Activated CD4-positive, alpha-beta T cell treated with anti-CD3 and anti-CD28 coated beads for 48 hours (primary cell): ENCODE measurements around the gene DCTN4.

Source experiments
- DNase-seq: peaks from one replicate; pipeline ENCODE4 v3.0.0-alpha.2; 2020

The DCTN4 gene

DNA sequence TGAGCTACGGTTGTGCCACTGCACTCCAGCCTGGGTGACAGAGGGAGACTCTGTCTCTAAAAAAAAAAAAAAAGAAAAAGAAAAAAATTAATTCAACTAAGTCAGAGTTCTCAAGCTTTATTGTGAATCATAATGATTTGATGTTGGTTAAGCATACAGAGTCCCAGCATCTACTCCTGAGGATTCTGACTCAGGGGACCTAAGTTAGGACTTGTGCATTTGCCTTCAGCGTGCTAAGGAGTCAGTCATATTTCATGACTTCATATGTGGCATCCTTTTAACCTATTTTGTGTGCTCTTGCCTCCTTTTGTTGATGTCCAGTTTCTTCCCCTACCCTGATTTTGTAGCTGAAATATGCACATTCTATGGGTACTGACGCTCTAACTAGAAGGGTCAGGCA, 94.9 kb downstream of the DCTN4 start:
- no peak for DNase-seq

DNA sequence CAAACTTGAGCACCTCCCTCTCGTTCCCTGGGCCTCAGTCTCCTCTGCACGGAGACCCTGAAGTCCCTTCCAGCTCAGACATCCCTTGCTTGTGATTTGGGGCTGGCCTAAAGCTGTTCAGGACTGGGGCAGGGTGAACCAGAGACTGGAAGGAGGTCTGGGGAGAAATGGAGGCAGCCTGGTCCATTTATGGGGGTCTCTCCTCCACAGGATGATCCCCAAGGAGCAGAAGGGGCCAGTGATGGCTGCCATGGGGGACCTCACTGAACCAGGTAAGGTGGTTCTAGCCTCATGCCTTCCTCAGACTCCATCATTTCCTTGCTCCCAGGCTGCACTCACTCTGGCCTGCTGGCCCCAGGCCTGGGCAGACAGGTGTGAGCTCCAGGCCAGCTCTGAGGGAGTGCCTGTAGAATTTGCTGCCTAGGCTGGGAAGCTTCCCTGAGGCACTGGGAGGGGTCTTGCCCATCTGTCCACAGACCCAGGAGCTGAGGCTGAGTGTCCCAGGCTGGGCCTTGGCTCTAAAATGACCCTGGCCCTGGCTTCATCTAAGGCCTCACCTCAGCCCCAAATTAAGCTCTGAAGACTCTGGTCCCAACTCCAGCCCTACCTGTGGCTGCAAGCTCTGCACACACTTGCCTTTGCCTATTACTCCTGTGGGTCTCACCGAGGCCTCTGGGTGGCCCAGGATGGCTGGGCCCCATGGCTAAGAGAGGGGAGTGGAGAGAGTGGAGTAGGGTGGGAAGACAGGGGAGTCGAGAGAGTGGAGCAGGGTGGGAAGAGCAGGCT, 95.9 kb downstream of the DCTN4 start:
- DNase-seq, result no peak

DNA sequence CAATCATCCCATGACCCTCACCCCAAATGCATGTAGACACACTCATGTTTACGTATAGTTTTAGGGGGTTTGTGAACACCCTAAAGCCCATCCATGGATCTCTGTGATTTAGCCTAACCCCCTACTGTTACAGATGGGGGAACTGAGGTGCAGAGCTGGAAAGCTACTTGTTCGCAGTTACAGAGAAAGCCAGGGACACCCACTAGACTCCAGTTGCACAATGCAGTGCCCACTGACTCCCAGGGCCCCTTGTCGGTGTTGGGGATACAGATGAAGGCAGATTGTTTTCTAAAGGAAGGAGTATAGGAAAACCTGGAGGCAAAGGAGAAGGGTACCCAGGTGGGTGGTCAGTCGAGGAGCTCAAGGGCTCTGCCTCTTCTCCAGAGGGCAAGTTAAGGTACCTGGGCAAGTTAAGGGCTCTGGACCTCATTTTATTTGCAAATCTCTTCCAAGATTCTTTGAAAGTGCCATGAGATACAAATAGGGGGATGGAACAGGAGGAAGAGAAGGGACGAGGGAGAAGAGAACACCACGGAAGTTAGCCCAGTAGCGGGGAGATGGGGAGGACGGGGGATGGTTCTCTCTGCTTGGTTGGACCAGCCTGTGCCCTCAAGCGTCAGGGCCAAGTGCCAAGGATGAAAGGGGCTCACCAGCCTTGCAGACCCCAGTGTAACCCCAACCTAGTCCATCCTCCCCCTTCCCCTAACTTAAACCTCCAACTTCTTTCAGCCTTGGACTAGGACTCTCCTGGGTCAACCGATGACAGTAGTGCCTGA, 96.8 kb downstream of the DCTN4 start:
- DNase-seq, result no peak

DNA sequence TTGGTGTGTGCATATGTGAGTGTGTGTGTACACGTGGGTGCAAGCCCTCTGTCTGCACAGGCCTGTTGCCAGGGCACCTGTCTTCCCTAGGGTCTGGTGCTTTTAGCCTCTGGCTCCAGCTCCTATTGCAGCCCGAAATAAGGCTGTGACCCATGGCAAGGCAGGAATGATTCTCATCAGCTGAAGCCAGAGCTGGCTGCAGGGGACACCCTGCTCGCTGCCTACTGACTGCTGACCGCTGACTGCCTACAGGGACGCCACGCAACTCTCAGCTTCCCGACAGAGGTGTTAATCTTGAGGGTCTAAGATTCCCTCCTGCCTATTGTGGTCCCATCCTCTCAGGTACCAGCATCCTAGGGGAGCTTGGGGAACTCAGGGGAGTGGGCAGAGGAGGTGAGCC, 97.7 kb downstream of the DCTN4 start, which contains the start of gene MYOZ3:
Gene MYOZ3, plus strand, starts transcription at position 166 of the 400 bp plus-strand sequence. CDS start 1,691 bp downstream, outside the sequence.
- DNase-seq, result no peak

DNA sequence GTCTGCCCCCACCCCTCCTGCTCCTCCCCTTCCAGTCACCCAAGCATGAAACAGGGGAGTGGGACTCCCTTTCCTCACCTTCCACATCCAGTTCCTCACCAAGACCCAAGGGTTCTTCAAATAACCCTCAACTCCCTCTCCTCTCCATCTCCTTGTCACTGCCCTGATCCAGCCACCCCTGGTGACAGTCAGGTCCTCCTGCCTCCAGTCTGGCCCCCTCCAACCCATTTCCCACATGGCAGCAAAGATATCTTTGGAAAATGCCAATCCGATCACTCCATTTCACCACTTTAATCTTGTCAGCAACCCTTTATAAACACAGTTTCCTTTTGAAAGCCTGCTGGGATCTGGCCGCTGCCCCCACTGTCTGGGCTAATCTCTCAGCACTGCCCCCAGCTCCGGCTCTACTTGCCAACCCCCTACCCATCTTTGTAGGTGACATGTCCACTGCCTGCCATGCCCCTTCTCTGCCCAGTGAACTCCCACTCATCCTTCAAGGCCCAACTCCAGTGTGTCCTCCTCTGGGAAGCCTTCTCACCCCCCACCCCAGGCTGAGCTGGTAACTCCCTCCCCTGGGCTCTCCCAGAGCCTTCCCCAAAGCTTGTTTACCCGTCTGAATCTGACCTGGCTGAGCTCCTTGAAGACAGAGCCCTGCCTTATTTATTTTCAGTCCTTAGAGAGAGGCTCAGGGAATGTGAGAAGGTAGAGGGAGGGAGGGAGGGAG, 98.5 kb downstream of the DCTN4 start:
- DNase-seq, result no peak

DNA sequence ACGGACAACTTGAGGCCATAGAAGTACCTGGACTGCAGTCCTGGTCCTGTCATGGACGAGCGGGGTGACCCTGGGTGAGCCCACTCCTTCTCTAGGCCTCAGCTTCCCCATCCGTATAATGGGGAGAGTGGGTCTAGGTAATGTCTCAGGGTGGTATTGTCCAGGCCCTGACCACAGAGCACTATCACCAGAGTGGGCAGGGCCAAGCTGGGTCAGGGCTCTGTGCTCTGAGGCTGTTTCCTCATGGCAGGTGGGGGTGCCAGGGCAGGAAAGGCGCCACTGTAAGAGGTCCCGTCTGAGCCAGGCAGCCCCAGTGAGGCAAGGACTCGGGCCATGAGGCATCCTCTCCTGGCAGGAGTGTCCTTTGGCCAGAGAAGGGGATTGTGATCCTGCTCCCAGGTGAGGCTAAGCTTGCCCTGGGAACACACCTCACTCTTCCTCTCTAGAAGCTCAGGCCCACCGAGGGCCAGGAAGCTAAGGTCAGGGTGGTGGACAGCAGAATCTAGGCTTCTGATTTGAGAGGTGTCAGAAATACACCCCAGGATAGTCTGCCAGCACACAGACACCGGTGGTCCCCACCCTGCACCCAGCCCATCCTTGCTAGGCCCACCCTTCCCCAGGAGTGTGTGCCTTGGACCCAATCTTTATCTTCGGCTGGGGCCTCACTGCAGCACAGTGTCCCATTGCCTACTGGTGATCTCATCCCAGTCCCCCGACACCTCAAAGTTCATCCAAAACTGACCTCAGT, 99.3 kb downstream of the DCTN4 start:
- DNase-seq, result no peak

DNA sequence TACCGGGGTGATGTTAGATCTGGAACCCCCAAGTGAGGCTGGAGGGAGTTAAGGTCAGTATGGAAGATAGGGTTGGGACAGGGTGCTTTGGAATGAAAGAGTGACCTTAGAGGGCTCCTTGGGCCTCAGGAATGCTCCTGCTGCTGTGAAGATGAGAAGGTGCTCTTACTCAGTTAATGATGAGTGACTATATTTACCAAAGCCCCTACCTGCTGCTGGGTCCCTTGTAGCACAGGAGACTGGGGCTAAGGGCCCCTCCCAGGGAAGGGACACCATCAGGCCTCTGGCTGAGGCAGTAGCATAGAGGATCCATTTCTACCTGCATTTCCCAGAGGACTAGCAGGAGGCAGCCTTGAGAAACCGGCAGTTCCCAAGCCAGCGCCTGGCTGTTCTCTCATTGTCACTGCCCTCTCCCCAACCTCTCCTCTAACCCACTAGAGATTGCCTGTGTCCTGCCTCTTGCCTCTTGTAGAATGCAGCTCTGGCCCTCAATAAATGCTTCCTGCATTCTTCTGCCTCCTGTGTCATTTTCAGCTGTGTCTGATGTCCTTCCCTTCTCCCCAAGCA, 100.0 kb downstream of the DCTN4 start:
- no peak for DNase-seq
